ENCODE results near the gene C1orf21.

C1orf21 gene

DNA sequence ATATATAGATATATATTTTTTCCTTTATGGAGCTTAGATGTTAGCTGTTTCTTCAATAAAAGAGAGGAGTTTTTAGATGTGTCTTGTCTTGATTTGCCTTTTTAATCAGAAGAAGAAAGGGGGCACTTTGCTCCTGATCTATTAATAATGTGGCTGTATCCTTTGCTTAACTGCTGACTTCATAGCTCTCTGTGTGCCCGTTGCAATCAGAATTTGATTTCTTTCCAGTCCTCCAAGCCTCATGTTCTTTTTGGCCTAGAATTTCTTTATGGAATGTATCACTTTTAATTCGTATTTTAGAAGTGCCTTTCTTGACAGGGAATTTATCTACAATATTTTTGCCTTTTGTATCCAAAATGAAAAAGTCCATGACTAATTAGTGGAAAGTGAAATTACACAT lies 85.3 kb downstream of the C1orf21 start:
- Histone ChIP-seq H3K27ac (ENCODE audit: low read depth, low read length) (no peak overlapping the region), H3K9ac (ENCODE audit: low read depth, low read length) (no peak overlapping the region), H3K36me3 (ENCODE audit: insufficient read depth, low read length) (no peaks in the 10 kb centered on the region), H3K4me3 (ENCODE audit: low read length) (no peak overlapping the region), H3K4me1 (ENCODE audit: insufficient read depth, low read length) (peaks cover 13% of the 10 kb centered on the region; the same call in 1 of the 2 replicates), H3K27me3 (ENCODE audit: insufficient read depth, low read length) (no peaks in the 10 kb centered on the region), H3K9me3 (ENCODE audit: insufficient read depth, low read depth, low read length) (no peaks in the 10 kb centered on the region)
- WGBS: 100% methylated on average over 1 of the region's 2 CpGs

DNA sequence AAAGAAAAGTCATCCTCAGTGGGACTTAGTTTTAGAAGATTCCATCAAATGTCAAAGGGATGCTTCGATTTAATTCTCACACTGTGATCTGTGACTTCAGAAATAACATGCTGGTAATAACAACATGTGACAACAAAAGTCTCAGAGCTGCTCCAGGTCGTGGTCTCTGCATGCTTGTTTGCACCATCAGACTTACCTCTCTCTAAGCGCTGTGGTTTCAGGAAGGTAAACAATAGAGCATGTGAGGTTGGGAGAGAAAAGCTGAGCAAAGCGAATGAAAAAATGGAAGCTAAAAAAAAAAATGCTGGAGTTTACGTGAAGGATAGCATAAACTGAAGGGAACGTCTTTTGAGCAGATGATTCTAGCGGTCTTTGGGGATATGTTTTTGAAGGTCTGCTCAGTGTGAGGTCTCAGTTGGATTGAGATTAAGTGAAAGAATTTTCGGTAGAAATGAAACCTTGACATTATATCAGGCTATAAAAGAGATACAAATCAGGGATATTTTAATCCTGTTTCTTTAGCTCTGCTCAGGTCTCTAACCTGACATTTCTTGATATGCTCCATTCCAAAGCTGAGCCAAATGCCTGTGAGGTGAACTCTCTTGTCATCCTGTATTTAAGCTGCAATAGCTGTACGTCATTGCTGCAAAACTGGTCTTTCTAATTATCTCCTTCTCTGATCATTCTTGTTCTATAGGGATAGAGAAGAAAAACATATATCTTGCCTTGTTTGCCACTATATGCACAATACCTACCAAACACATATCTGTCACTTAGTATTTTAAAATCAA lies 86.5 kb downstream of the C1orf21 start:
- Histone ChIP-seq H3K9ac (ENCODE audit: low read depth, low read length) (no peak overlapping the region), H3K4me3 (ENCODE audit: low read length) (no peak overlapping the region), H3K27me3 (ENCODE audit: insufficient read depth, low read length) (no peaks in the 10 kb centered on the region), H3K9me3 (ENCODE audit: insufficient read depth, low read depth, low read length) (no peaks in the 10 kb centered on the region), H3K27ac (ENCODE audit: low read depth, low read length) (no peak overlapping the region), H3K4me1 (ENCODE audit: insufficient read depth, low read length) (peaks cover 17% of the 10 kb centered on the region; the same call in 1 of the 2 replicates), H3K36me3 (ENCODE audit: insufficient read depth, low read length) (no peaks in the 10 kb centered on the region; the same call in 1 of the 2 replicates)
- WGBS: 93% methylated on average over 8 of the region's 9 CpGs

DNA sequence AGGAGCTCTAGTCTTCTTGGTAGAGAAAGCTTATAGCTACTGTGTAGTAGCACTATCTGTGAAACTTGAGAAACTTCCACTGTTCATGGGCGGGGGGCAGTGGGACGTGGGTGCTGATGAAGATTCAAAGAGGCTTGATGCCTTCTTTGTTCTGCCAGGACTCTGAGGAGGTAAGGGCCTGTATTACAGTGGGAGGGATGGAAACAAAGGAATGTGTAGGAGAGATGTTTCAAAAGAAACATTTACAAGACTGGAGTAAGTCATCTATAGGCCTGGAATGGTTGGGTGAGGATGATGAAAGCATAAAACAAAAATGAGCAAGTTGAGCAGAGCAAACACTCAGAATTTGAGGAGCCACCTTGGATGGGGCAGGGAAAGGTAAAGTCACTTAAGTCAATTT lies 89.4 kb downstream of the C1orf21 start:
- Histone ChIP-seq H3K27me3 (ENCODE audit: insufficient read depth, low read length) (no peaks in the 10 kb centered on the region), H3K4me1 (ENCODE audit: insufficient read depth, low read length) (peaks cover 40% of the 10 kb centered on the region), H3K9me3 (ENCODE audit: insufficient read depth, low read depth, low read length) (no peaks in the 10 kb centered on the region), H3K4me3 (ENCODE audit: low read length) (no peak overlapping the region), H3K36me3 (ENCODE audit: insufficient read depth, low read length) (no peaks in the 10 kb centered on the region; the same call in 1 of the 2 replicates), H3K27ac (ENCODE audit: low read depth, low read length) (no peak overlapping the region), H3K9ac (ENCODE audit: low read depth, low read length) (no peak overlapping the region)
- 88% methylated on average over 2 of the region's 2 CpGs for WGBS

DNA sequence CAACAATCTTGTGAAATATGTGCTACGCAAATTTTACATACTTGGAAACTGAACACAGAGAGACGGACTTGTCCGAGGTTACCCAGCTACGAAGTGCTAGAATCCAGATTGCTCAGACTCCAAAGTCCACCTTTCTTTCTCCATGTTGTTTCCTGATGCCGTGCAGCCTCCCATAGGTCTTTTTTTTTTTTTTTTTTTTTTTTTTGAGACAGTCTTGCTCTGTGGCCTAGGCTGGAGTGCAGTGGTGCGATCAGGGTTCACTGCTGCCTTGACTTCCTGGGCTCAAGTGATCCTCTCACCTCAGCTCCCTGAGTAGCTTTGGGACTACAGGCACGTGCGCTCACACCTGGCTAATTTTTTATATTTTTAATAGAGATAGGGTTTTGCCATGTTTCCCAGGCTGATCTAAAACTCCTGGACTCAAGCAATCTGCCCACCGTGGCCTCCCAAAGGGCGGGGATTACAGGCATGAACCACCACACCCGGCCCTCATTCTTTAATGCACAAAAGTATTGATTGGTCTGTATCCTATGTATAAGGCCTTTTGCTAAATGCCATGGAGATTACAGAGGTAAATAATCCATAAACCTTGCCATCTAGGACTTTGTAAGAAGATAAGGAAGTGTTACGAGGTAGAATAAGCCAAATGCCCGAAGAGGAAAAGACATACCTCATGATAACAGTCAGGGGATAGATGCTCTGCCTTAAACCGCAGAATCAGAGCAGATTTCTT lies 92.8 kb downstream of the C1orf21 start:
- H3K27me3 ChIP-seq (ENCODE audit: insufficient read depth, low read length): no peaks in the 10 kb centered on the region
- H3K36me3 ChIP-seq (ENCODE audit: insufficient read depth, low read length): no peaks in the 10 kb centered on the region; the same call in 1 of the 2 replicates
- no peak overlapping the region for H3K9ac ChIP-seq (ENCODE audit: low read depth, low read length)
- peak overlapping the region; percentile 85; the same call in 1 of the 2 replicates for H3K27ac ChIP-seq (ENCODE audit: low read depth, low read length)
- peaks cover 48% of the 10 kb centered on the region for H3K4me1 ChIP-seq (ENCODE audit: insufficient read depth, low read length)
- WGBS: 94% methylated on average over 12 of the region's 14 CpGs
- H3K4me3 ChIP-seq (ENCODE audit: low read length): no peak overlapping the region
- no peaks in the 10 kb centered on the region for H3K9me3 ChIP-seq (ENCODE audit: insufficient read depth, low read depth, low read length)

DNA sequence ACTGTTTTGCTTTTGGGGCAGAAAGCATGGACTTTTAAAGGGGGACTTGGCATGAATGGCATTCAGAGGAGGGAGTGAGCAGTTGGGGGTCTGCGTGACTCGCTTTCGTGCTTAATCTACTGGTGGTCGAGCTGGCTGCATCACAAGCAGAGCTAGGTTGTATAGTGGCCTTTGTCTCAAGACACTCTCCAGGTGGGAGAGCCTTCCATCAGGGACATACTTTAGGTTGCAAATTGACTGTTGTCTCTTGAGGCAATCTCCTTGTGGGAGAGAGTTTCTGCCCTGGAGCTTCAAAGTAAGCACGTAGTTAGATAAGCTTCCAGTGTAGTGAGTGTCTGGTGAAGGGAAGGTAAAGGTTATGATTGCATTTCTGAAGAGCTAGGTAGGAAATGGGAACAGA lies 93.9 kb downstream of the C1orf21 start:
- Histone ChIP-seq H3K4me3 (ENCODE audit: low read length) (peak overlapping the region; percentile 13; the same call in 1 of the 2 replicates), H3K36me3 (ENCODE audit: insufficient read depth, low read length) (no peaks in the 10 kb centered on the region; the same call in 1 of the 2 replicates), H3K4me1 (ENCODE audit: insufficient read depth, low read length) (peaks cover 52% of the 10 kb centered on the region), H3K27me3 (ENCODE audit: insufficient read depth, low read length) (no peaks in the 10 kb centered on the region), H3K9me3 (ENCODE audit: insufficient read depth, low read depth, low read length) (no peaks in the 10 kb centered on the region), H3K9ac (ENCODE audit: low read depth, low read length) (peak overlapping the region; percentile 48; the same call in 1 of the 2 replicates), H3K27ac (ENCODE audit: low read depth, low read length) (peak overlapping the region; percentile 85)
- WGBS: 7% methylated on average over 5 of the region's 5 CpGs

DNA sequence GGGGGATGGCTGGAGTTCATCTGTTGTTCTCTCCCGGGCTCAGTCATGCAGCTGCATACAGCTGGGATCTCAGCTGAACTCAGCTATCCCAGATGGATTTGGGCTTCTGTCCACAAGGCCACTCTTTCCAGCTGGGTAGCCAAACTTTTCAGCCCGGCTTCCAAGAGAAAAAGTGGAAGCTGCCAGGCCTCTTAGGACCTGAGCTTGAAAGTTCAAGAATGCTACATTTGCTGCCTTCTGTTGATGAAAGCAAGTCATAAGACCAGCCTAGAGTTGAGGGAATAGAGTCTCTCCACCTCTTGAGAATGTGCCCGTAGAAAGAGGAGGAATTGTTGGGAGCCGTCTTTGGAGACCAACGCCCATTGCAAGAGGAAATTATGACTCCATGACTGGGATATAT lies 95.3 kb downstream of the C1orf21 start:
- H3K4me1 ChIP-seq (ENCODE audit: insufficient read depth, low read length): peaks cover 59% of the 10 kb centered on the region
- H3K27ac ChIP-seq (ENCODE audit: low read depth, low read length): no peak overlapping the region
- H3K36me3 ChIP-seq (ENCODE audit: insufficient read depth, low read length): no peaks in the 10 kb centered on the region; the same call in 1 of the 2 replicates
- H3K4me3 ChIP-seq (ENCODE audit: low read length): no peak overlapping the region
- H3K9me3 ChIP-seq (ENCODE audit: insufficient read depth, low read depth, low read length): no peaks in the 10 kb centered on the region
- H3K9ac ChIP-seq (ENCODE audit: low read depth, low read length): no peak overlapping the region
- no peaks in the 10 kb centered on the region for H3K27me3 ChIP-seq (ENCODE audit: insufficient read depth, low read length)
- 88% methylated on average over 5 of the region's 5 CpGs for WGBS

DNA sequence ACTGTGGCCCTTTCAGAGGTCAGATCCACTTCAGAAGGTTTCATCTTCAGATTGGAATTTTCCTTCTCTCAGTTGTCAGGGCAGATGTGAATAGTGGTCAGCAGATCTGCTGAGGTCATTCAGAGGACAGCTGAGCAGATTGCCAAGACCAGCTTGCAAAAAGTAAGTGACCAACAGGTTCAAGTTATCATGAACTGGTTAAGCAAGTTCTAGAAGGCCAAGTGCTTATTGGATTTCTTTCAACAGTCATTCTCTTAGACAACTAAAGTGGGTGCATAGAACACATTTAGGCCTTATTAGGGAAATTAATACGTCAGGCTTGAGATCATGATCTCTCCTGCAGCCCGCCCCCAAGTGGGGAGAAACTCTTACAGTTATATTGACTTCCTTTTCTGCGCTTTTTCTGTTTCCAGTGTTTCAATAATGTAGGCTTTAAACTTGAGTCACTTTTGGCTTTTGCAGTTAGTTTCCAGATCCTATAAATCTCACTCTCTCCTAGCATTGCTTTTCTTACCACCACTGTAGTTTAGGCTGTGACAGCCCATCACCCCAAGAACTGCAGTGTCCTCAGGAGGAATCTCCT lies 96.4 kb downstream of the C1orf21 start:
- Histone ChIP-seq H3K9me3 (ENCODE audit: insufficient read depth, low read depth, low read length) (no peaks in the 10 kb centered on the region), H3K4me1 (ENCODE audit: insufficient read depth, low read length) (peaks cover 67% of the 10 kb centered on the region), H3K4me3 (ENCODE audit: low read length) (no peak overlapping the region), H3K9ac (ENCODE audit: low read depth, low read length) (no peak overlapping the region), H3K27me3 (ENCODE audit: insufficient read depth, low read length) (no peaks in the 10 kb centered on the region), H3K27ac (ENCODE audit: low read depth, low read length) (no peak overlapping the region), H3K36me3 (ENCODE audit: insufficient read depth, low read length) (no peaks in the 10 kb centered on the region)
- 97% methylated on average over 3 of the region's 3 CpGs for WGBS

DNA sequence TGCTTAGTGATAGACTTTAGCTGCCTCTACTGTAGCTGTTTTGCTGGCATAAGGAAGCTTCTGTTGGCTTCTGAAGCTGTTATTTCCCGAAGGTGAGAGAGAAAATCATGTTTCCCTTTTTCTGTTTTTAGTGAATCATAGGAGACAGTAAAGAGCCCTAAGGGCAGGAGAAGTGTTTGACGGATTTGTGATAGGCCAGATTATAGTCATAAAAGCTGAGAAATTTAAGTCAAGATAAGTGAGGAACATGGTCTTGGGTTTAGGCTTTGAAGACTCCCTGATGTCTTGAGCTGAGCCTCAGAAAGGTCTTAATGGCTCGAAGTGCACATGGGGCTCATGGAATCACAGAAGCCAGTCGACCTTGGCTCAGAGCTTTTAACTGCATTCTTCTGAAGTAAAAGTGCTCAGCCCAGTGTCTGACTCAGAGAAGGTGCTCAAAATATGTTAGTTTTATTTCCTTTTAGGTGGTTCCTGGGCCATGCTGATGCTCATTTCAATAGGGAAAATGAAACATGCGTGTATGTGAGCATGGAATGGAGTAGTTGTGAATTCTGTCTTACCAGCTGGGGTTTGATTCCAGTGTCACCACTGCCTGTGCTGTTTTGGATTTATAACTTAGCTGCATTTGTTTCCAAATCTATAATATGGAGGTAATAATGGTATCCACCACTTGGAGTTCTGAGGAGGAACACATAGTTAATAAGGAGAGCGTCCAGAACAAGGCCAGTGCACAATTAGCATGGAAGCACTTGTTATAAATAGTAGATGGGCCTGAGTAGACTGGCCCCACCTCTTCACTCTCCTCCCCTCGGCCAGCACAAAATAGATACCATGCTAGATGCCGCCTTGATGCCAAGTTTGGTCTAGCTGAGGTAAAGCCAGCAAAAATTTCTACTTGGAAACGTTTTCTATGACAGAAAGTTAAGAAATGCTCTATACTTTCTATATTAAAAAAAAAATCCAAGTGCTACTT lies 99.2 kb downstream of the C1orf21 start:
- peaks cover 57% of the 10 kb centered on the region for H3K4me1 ChIP-seq (ENCODE audit: insufficient read depth, low read length)
- no peaks in the 10 kb centered on the region for H3K36me3 ChIP-seq (ENCODE audit: insufficient read depth, low read length)
- H3K9me3 ChIP-seq (ENCODE audit: insufficient read depth, low read depth, low read length): no peaks in the 10 kb centered on the region
- H3K27ac ChIP-seq (ENCODE audit: low read depth, low read length): no peak overlapping the region; the same call in 1 of the 2 replicates
- WGBS: 89% methylated on average over 9 of the region's 9 CpGs
- no peak overlapping the region for H3K4me3 ChIP-seq (ENCODE audit: low read length)
- no peak overlapping the region for H3K9ac ChIP-seq (ENCODE audit: low read depth, low read length)
- H3K27me3 ChIP-seq (ENCODE audit: insufficient read depth, low read length): no peaks in the 10 kb centered on the region

DNA sequence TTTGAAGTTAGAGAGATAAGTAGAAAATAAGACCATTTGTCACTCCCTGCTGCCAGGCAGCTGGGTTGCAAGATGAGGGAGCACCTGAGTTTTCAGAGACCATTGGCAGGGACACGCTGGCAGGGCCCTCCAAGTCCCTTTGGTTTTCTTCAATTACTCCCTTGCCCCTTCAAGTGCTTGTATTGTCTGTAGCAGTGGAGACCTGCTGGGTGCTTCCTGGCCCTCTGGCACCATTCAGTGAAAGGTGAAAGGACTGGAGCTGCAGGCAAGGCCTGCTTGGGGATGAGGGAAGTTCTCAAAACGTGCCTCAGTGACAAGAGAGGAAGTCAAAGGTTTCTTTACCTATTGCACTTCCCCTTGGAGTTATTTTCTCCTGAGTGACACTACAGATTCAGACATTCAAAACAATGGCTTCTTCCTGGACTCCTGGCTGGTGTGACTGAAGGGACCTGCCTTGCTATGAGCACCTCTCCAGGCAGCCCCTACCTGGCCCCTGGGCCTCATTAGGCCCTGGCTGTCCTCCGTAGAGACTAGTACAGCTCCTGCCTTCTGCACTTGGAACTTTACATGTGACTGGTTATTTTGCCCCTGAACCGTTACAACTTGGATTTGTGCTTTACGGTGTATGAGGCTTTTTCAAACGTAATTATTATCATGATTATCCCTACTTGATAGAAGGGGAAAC lies 100.1 kb downstream of the C1orf21 start:
- Histone ChIP-seq H3K4me1 (ENCODE audit: insufficient read depth, low read length) (peaks cover 54% of the 10 kb centered on the region), H3K27ac (ENCODE audit: low read depth, low read length) (peak overlapping the region; percentile 59), H3K4me3 (ENCODE audit: low read length) (no peak overlapping the region), H3K9ac (ENCODE audit: low read depth, low read length) (no peak overlapping the region), H3K9me3 (ENCODE audit: insufficient read depth, low read depth, low read length) (no peaks in the 10 kb centered on the region), H3K27me3 (ENCODE audit: insufficient read depth, low read length) (no peaks in the 10 kb centered on the region), H3K36me3 (ENCODE audit: insufficient read depth, low read length) (no peaks in the 10 kb centered on the region)
- WGBS: 61% methylated on average over 5 of the region's 6 CpGs

Data from HUES64 (cell line).